ENCODE results near the gene CCR9. TPM values are rescaled to one million over a fixed set of nuclear protein-coding genes. Genes with fewer than 3 reads are reported as not detected.

The CCR9 gene
- polyA plus RNA-seq, 1 experiment = not detected

DNA sequence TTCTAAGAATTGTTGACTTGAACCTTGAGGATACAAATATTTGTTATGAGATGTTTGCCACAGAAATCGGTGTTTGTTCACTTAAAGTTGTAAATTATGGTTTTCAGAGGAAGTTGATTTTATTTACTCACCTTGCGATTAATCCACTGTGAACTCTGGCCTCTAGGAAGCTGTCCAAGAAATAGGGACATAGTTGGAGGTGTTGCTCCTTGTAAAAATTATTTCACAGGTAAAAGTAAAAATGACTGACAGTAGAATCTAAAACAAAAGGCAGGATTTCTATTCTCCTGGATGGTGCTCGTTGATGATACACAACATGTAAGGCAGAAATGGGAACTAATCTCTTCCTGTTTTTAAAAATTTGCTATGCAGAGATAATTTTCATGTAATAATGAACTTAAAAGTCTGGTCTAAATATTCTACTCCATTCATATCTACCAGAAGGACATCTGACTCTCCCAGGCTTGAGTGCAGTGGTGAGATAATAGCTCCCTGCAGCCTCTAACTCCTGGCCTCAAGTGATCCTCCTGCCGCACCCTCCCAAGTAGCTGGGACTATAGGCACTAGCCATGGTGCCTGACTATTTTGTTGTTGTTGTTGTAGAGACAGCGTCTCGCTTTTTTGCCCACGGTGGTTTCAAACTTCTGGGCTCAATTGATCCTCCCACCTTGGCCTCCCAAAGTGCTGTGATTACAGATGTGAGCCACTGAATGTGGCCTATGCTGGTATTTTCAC, 27.4 kb upstream of the CCR9 start:
- POLR2A ChIA-PET = no interaction called here
- DNase-seq (ENCODE audit: low read depth, low spot score) = no peak
- no peak overlapping the region for H3K4me3 ChIP-seq (ENCODE audit: low read depth, low read length)
- CTCF ChIA-PET = no interaction called here
- TF ChIP-seq, protein P1, sequence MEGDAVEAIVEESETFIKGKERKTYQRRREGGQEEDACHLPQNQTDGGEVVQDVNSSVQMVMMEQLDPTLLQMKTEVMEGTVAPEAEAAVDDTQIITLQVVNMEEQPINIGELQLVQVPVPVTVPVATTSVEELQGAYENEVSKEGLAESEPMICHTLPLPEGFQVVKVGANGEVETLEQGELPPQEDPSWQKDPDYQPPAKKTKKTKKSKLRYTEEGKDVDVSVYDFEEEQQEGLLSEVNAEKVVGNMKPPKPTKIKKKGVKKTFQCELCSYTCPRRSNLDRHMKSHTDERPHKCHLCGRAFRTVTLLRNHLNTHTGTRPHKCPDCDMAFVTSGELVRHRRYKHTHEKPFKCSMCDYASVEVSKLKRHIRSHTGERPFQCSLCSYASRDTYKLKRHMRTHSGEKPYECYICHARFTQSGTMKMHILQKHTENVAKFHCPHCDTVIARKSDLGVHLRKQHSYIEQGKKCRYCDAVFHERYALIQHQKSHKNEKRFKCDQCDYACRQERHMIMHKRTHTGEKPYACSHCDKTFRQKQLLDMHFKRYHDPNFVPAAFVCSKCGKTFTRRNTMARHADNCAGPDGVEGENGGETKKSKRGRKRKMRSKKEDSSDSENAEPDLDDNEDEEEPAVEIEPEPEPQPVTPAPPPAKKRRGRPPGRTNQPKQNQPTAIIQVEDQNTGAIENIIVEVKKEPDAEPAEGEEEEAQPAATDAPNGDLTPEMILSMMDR (IDR thresholded peaks at IDR 0.05; ENCODE audit: low read depth, low read length) = no peak
- peaks cover 33% of the 10 kb centered on the region for H3K27me3 ChIP-seq (ENCODE audit: control insufficient read depth, insufficient read depth, low read length)
- peaks cover 3% of the 10 kb centered on the region; the same call in 1 of the 2 replicates for H3K9me3 ChIP-seq (ENCODE audit: control insufficient read depth, insufficient read depth, low read length)
- H3K27ac ChIP-seq (ENCODE audit: low read depth, low read length) = no peak overlapping the region

GRCh38 chr3:45860481-45860880, 25.9 kb upstream of the CCR9 start:
- H3K4me3 ChIP-seq (ENCODE audit: low read depth, low read length) = no peak overlapping the region
- H3K9me3 ChIP-seq (ENCODE audit: control insufficient read depth, insufficient read depth, low read length) = peaks cover 3% of the 10 kb centered on the region; the same call in 1 of the 2 replicates
- H3K27ac ChIP-seq (ENCODE audit: low read depth, low read length) = no peak overlapping the region
- TF ChIP-seq, protein P1 (IDR thresholded peaks at IDR 0.05; ENCODE audit: low read depth, low read length) = no peak
- H3K27me3 ChIP-seq (ENCODE audit: control insufficient read depth, insufficient read depth, low read length) = peaks cover 33% of the 10 kb centered on the region
- CTCF ChIA-PET = no interaction called here
- POLR2A ChIA-PET = no interaction called here
- DNase-seq (ENCODE audit: low read depth, low spot score) = no peak

DNA sequence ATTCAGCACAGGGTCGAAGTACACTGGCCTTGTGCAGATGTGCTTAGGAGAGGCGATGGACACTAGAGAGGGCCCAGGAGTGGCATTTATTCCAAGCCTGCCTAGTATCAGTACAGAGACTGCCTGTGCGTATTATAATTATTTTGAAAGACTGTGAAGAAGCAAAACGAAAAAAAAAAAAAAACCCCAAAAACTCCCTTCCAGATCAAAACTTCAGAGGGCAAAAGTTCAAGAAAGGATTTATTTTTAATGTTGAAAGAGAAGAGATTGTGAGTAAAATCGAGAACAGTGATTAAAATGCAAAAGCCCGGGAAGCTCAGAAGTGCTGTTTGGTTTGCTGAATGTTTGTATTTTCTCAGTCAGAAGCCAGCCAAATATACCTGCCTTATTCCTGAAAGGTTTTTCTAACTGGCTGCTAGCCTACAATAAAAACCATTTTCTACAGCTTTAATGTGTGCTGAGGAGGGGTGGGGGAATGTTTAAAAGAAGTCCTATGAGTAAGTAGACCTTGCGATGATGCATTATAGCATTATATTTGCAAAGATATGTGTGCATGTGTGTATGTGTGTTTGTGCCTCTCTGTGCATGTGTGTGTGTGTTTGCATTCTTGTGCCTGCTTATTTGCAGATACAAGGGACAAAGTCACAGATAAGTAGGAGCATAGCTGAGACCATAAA, 25.2 kb upstream of the CCR9 start:
- Histone ChIP-seq H3K27ac (ENCODE audit: low read depth, low read length) (no peak overlapping the region), H3K4me3 (ENCODE audit: low read depth, low read length) (no peak overlapping the region), H3K9me3 (ENCODE audit: control insufficient read depth, insufficient read depth, low read length) (peaks cover 3% of the 10 kb centered on the region; the same call in 1 of the 2 replicates), H3K27me3 (ENCODE audit: control insufficient read depth, insufficient read depth, low read length) (peaks cover 35% of the 10 kb centered on the region)
- CTCF ChIA-PET = interaction anchor here (1.0 kb wide), 1 partner anchor 218 kb away, joined by 5 read pairs; no protein-coding TSS in a partner anchor
- TF ChIP-seq, protein P1 (IDR thresholded peaks at IDR 0.05; ENCODE audit: low read depth, low read length) = no peak
- no peak for DNase-seq (ENCODE audit: low read depth, low spot score)
- POLR2A ChIA-PET = no interaction called here

GRCh38 chr3:45864760-45865519, 21.4 kb upstream of the CCR9 start:
- peaks cover 3% of the 10 kb centered on the region; the same call in 1 of the 2 replicates for H3K9me3 ChIP-seq (ENCODE audit: control insufficient read depth, insufficient read depth, low read length)
- TF ChIP-seq, protein P1 (IDR thresholded peaks at IDR 0.05; ENCODE audit: low read depth, low read length) = no peak
- ChIA-PET POLR2A (no interaction called here), CTCF (interaction anchor here (1.3 kb wide), 1 partner anchor 63 kb away, joined by 3 read pairs; no protein-coding TSS in a partner anchor)
- no peak for DNase-seq (ENCODE audit: low read depth, low spot score)
- peaks cover 39% of the 10 kb centered on the region for H3K27me3 ChIP-seq (ENCODE audit: control insufficient read depth, insufficient read depth, low read length)
- no peak overlapping the region for H3K27ac ChIP-seq (ENCODE audit: low read depth, low read length)
- H3K4me3 ChIP-seq (ENCODE audit: low read depth, low read length) = no peak overlapping the region

All from AG04450 (cell line).